Omental fat pad (tissue), 4 donors: ENCODE data around the gene HOXB13. TPM values are rescaled to one million over a fixed set of nuclear protein-coding genes. Genes with fewer than 3 reads are reported as not detected.

Experiments
- ATAC-seq: fragments of 150-250 bp; one replicate; pipeline ENCODE4 v1.9.1; 2016; ENCODE audit warnings: mild to moderate bottlenecking, moderate library complexity; ENCODE audit not compliant: low FRiP score
- DNase-seq: peaks from one replicate; pipeline ENCODE4 v3.0.0-alpha.2; 2019; ENCODE audit warnings: low spot score
- CTCF ChIP-seq, 3 donors: fragments of 450-650 bp; IDR thresholded peaks; one replicate each; pipeline ENCODE4 v1.5.1; 2016 to 2017; ENCODE audit warnings: antibody characterized with exemption in 3 of 3, mild to moderate bottlenecking in 3 of 3, moderate library complexity in 2 of 3
- total RNA-seq, 4 donors: library from RNA; depleted of rRNA; stranded (reverse); fragments of >200 nt; gene quantifications; one replicate each; pipeline ENCODE4 v1.1.0, GENCODE V29; 2016

HOXB13 gene
- total RNA-seq, 4 donors from 2014 or later = not detected

GRCh38 chr17:48753794-48754499 lies 25.4 kb upstream of the HOXB13 start:
- no peak for TF ChIP-seq CTCF (IDR thresholded peaks at IDR 0.05)
- ATAC-seq = no peak
- no peak for DNase-seq

- DNase-seq = no peak
- ATAC-seq = peak; percentile 54
- no peak for TF ChIP-seq CTCF (IDR thresholded peaks at IDR 0.05)
Observed at GRCh38 chr17:48752399-48753288, 24.1 kb upstream of the HOXB13 start.

- no peak for TF ChIP-seq CTCF (IDR thresholded peaks at IDR 0.05)
- DNase-seq = no peak
- no peak for ATAC-seq
Observed at GRCh38 chr17:48751733-48752398, 23.3 kb upstream of the HOXB13 start.

GRCh38 chr17:48751172-48751571 lies 22.6 kb upstream of the HOXB13 start:
- ATAC-seq (no peak), DNase-seq (no peak)
- TF ChIP-seq CTCF (IDR thresholded peaks at IDR 0.05) = no peak

- DNase-seq (no peak), ATAC-seq (no peak)
- no peak for TF ChIP-seq CTCF (IDR thresholded peaks at IDR 0.05)
Observed at GRCh38 chr17:48749621-48750553, 21.3 kb upstream of the HOXB13 start.
